GM12864 (cell line): Measurements from ENCODE around the gene SLF2.

ENCODE experiments used
- DNase-seq: peaks from one replicate; pipeline ENCODE4 v3.0.0-alpha.2; 2011; ENCODE audit warnings: low read depth
- H3K4me3 ChIP-seq: 2 replicates; pipeline ENCODE4 v1.5.1; 2011; ENCODE audit warnings: mild to moderate bottlenecking, low read depth, low read length, control low read depth
- TF ChIP-seq, protein P1 (sequence below): IDR thresholded peaks from 2 replicates; pipeline ENCODE4 v1.5.1; 2011; ENCODE audit warnings: low read depth, mild to moderate bottlenecking, moderate library complexity, low read length, control low read depth, inconsistent platforms; ENCODE audit errors: missing control alignments

Gene SLF2

DNA sequence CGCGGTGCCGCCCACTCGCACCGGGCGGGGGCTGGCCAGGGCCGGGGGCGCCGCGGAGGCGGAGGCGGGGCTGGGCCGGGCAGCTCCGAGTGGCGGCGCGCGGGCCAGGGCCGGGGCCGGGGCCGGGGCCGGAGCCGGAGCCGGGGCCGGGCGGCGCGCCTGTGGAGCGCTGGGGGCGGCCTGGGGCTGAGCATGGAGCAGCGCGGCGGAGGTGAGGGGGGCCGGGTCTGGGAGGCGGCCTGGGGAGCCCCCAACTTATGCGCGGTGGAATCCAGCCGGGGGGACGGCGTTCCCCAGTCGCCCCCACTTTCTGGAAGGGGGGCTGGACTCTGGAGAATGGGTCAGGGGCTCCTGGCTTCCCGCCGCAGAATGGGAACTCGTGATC lies 87.0 kb downstream of the SLF2 start, which contains the start of gene LZTS2:
Gene LZTS2 (plus strand): TSS at position 67 of the 385 bp plus-strand sequence. CDS start 2,731 bp downstream, outside the sequence.
- TF ChIP-seq, protein P1, sequence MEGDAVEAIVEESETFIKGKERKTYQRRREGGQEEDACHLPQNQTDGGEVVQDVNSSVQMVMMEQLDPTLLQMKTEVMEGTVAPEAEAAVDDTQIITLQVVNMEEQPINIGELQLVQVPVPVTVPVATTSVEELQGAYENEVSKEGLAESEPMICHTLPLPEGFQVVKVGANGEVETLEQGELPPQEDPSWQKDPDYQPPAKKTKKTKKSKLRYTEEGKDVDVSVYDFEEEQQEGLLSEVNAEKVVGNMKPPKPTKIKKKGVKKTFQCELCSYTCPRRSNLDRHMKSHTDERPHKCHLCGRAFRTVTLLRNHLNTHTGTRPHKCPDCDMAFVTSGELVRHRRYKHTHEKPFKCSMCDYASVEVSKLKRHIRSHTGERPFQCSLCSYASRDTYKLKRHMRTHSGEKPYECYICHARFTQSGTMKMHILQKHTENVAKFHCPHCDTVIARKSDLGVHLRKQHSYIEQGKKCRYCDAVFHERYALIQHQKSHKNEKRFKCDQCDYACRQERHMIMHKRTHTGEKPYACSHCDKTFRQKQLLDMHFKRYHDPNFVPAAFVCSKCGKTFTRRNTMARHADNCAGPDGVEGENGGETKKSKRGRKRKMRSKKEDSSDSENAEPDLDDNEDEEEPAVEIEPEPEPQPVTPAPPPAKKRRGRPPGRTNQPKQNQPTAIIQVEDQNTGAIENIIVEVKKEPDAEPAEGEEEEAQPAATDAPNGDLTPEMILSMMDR: no peak

DNA sequence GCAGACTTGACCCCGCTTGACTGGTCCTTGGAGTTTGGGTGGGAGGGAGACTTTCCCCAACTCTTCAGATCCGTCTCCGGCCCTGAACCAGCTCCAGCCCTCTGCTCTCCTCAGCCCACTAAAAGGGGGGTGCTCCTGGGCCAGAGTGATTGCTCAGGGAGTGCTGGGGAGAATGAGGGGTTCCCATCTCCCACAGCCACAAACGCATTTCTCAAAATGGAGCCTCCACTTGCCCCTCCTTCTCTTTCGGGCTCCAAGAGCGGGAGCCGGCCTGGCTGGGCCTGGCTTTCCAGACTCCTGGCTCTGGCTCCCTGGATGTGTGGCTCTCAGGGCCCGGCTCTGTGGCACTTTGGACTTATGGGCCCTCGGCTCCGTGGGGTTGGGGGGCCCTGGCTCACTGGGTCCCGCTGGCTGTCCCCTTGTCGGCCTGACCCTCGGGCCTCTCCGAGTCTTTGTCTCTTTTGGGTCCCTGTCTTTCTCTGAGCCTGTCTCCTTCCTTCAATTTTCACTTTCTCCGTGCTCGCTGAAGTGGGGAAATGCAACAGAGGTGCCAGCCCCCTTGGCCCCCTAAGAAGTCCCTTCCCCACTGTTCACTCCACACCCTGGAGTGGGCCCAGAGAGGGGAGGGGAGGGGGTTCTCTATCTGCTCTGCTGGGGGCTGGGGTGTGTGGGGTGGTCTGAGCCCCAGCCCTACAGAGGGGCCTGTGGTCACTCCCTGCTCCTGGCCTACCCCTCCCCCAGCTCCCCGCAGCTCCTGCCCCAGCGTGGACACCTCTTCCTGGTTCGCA lies 87.6 kb downstream of the SLF2 start:
- DNase-seq: no peak
- TF ChIP-seq, protein P1: no peak
- H3K4me3 ChIP-seq: peak overlapping the region; percentile 87

More for the DNA sequence above, 87.0 kb downstream of the SLF2 start, which contains the start of gene LZTS2:
- H3K4me3 ChIP-seq: peak within 1 kb of the TSS; percentile 87
- no peak for DNase-seq

DNA sequence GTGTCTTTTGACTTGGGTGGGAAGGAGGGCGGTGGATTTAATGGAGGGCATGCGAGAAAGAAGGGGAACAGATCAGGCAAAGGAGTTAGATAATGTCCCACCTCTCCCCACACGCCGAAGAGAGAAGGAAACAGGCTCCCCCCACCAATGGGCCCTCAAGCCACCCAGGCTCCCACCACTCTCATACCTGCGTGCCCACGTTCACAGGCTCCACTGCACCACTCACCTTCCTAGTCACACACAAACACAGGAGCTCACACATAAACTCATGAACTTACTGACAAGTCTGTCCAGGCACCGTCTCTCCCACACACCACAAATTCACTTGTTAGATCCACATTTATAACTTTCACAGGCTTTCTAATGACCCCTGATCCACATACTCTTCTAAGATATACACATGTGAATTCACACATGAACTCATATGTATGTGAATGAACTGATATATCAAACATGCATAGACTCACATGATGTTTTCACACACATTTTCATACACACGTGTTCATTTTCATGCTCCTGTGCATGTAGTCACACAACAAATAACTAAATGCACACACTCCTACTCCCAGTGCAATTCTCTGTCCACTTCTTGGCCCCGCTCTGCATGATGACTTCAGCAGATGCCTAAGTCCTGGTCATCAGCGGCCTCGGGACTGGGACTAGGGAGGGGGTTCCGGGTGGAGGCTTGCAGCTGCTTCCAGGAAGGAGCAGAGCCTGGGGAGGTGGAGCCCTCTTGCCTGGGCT lies 88.3 kb downstream of the SLF2 start:
- TF ChIP-seq, protein P1: no peak
- H3K4me3 ChIP-seq: no peak overlapping the region
- DNase-seq: no peak

DNA sequence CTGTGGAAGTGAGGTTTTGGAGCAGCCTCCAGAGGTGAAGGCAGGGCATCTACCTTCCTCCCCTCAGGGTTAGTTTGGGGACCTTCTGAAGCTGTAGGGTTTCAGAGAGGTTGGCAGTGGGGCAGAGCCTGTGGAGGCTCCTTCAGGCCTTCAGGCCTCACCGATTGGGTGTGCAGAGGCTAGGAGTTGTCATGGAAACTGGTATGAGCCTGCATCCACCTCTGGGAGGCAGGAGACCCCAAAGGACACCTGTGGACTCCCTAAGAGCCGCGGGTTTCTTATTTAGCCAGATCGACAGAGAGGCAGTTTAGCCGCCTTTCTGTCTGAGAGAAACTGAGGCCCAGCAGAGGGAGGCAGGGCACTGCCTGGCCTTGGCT lies 88.9 kb downstream of the SLF2 start:
- DNase-seq: no peak
- no peak overlapping the region for H3K4me3 ChIP-seq

GRCh38 chr10:101002456-101002855 lies 89.7 kb downstream of the SLF2 start:
- TF ChIP-seq, protein P1: no peak
- H3K4me3 ChIP-seq: no peak overlapping the region
- DNase-seq: no peak

More for the DNA sequence above, 88.9 kb downstream of the SLF2 start:
- TF ChIP-seq, protein P1: no peak

- TF ChIP-seq, protein P1: no peak
- H3K4me3 ChIP-seq: no peak overlapping the region
- no peak for DNase-seq
These were observed 91.0 kb downstream of the SLF2 start for GRCh38 chr10:101003639-101004206.
